ENCODE data around the gene OR2A12.

The OR2A12 gene

DNA sequence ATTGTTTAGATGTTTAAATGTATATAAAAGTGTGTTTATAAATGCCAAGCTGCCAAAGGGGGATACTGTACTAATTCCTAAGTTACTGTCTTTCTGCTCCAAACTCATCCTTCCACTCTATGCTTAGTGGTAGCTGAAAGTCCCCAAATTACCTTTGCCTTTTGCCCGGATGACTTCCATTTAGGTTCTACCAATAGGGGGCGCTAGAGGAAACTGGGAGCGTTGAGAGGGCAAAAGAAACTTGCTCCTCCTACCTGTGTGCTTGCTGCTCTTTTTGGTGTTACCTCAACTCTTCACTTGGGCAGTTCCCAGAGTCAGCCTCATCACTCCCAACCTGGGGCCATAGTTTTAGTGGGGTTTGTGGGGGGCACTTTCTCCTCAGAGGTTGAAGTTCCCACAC, 22.4 kb upstream of the OR2A12 start:
- Histone ChIP-seq H3K27me3 (ENCODE audit: insufficient read depth, poor library complexity, severe bottlenecking) (no peaks in the 10 kb centered on the region), H3K4me3 (ENCODE audit: severe bottlenecking) (no peak overlapping the region), H3K9me3 (ENCODE audit: severe bottlenecking) (no peaks in the 10 kb centered on the region), H3K27ac (ENCODE audit: poor library complexity, severe bottlenecking) (no peak overlapping the region), H3K36me3 (ENCODE audit: low read depth) (no peaks in the 10 kb centered on the region), H3K4me1 (ENCODE audit: insufficient read depth, poor library complexity, severe bottlenecking) (no peaks in the 10 kb centered on the region)
- no peak for ATAC-seq (ENCODE audit: low read depth)
- no peak for DNase-seq (ENCODE audit: low spot score)
- TF ChIP-seq, protein P1, sequence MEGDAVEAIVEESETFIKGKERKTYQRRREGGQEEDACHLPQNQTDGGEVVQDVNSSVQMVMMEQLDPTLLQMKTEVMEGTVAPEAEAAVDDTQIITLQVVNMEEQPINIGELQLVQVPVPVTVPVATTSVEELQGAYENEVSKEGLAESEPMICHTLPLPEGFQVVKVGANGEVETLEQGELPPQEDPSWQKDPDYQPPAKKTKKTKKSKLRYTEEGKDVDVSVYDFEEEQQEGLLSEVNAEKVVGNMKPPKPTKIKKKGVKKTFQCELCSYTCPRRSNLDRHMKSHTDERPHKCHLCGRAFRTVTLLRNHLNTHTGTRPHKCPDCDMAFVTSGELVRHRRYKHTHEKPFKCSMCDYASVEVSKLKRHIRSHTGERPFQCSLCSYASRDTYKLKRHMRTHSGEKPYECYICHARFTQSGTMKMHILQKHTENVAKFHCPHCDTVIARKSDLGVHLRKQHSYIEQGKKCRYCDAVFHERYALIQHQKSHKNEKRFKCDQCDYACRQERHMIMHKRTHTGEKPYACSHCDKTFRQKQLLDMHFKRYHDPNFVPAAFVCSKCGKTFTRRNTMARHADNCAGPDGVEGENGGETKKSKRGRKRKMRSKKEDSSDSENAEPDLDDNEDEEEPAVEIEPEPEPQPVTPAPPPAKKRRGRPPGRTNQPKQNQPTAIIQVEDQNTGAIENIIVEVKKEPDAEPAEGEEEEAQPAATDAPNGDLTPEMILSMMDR (IDR thresholded peaks at IDR 0.05; ENCODE audit: poor library complexity, severe bottlenecking) = peak; percentile 12

DNA sequence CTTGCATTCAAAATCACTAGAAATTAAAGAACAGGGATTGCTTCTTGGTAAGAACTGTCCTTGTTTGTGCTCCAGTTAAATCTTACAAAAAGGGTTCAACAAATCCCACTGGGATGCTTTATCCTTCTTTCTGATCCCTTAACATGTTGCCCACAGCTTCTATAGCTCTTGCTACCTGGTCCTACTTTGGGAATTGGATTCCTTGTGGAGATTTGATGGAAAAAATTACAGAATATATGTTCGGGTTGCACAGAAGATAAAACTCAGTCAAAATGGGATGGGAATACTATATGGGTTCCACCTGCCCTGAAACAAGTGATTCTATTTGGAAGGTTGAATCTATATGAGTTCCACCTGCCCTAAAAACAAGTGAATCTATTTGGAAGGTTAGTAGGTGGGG, 16.6 kb upstream of the OR2A12 start, which contains the start of gene OR2A25:
Gene OR2A25 (plus strand): TSS at position 301 of the 400 bp plus-strand sequence. CDS start 4,409 bp downstream, outside the sequence.
- no peak for DNase-seq (ENCODE audit: low spot score)
- Histone ChIP-seq H3K4me3 (ENCODE audit: severe bottlenecking) (no peak within 1 kb of the TSS), H3K27me3 (ENCODE audit: insufficient read depth, poor library complexity, severe bottlenecking) (no peaks in the 10 kb centered on the region), H3K9me3 (ENCODE audit: severe bottlenecking) (no peaks in the 10 kb centered on the region), H3K4me1 (ENCODE audit: insufficient read depth, poor library complexity, severe bottlenecking) (no peaks in the 10 kb centered on the region), H3K36me3 (ENCODE audit: low read depth) (no peaks in the 10 kb centered on the region), H3K27ac (ENCODE audit: poor library complexity, severe bottlenecking) (no peak within 1 kb of the TSS)
- ATAC-seq (ENCODE audit: low read depth) = no peak
- TF ChIP-seq, protein P1 (IDR thresholded peaks at IDR 0.05; ENCODE audit: poor library complexity, severe bottlenecking) = no peak

DNA sequence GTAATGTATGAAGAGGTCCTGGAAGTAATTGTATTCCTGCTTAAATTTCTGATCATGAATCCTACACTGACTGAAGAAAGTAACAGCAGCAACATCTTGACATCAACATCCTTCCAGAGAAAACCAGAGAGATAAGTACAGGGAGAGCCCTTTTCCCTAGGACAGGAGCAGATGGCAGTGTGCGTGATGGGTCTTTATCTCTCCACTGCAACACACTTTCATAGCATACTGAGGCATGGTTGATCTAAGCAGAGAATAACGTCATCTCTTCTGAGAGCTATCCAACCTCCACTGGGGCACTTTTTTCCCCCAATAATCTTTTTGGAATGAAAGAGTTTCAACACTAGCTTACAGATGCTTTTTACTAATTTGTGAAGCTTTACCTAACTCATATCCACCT, 16.1 kb upstream of the OR2A12 start:
- no peaks in the 10 kb centered on the region for H3K36me3 ChIP-seq (ENCODE audit: low read depth)
- TF ChIP-seq, protein P1 (IDR thresholded peaks at IDR 0.05; ENCODE audit: poor library complexity, severe bottlenecking) = no peak
- ATAC-seq (ENCODE audit: low read depth) = no peak
- no peaks in the 10 kb centered on the region for H3K27me3 ChIP-seq (ENCODE audit: insufficient read depth, poor library complexity, severe bottlenecking)
- no peak overlapping the region for H3K27ac ChIP-seq (ENCODE audit: poor library complexity, severe bottlenecking)
- H3K4me3 ChIP-seq (ENCODE audit: severe bottlenecking) = no peak overlapping the region
- H3K9me3 ChIP-seq (ENCODE audit: severe bottlenecking) = no peaks in the 10 kb centered on the region
- H3K4me1 ChIP-seq (ENCODE audit: insufficient read depth, poor library complexity, severe bottlenecking) = no peaks in the 10 kb centered on the region
- DNase-seq (ENCODE audit: low spot score) = no peak

DNA sequence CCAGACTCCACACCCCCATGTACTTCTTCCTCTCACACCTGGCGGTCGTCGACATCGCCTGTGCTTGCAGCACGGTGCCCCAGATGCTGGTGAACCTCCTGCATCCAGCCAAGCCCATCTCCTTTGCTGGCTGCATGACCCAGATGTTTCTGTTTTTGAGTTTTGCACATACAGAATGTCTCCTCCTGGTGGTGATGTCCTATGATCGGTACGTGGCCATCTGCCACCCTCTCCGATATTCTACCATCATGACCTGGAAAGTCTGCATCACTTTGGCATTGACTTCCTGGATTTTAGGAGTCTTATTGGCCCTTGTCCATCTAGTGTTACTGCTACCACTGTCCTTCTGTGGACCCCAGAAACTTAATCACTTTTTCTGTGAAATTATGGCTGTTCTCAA, 11.7 kb upstream of the OR2A12 start:
- no peaks in the 10 kb centered on the region for H3K9me3 ChIP-seq (ENCODE audit: severe bottlenecking)
- ATAC-seq (ENCODE audit: low read depth) (no peak), DNase-seq (ENCODE audit: low spot score) (no peak)
- no peak overlapping the region for H3K4me3 ChIP-seq (ENCODE audit: severe bottlenecking)
- no peak overlapping the region for H3K27ac ChIP-seq (ENCODE audit: poor library complexity, severe bottlenecking)
- no peaks in the 10 kb centered on the region for H3K36me3 ChIP-seq (ENCODE audit: low read depth)
- no peaks in the 10 kb centered on the region for H3K4me1 ChIP-seq (ENCODE audit: insufficient read depth, poor library complexity, severe bottlenecking)
- TF ChIP-seq, protein P1 (IDR thresholded peaks at IDR 0.05; ENCODE audit: poor library complexity, severe bottlenecking) = no peak
- no peaks in the 10 kb centered on the region for H3K27me3 ChIP-seq (ENCODE audit: insufficient read depth, poor library complexity, severe bottlenecking)

DNA sequence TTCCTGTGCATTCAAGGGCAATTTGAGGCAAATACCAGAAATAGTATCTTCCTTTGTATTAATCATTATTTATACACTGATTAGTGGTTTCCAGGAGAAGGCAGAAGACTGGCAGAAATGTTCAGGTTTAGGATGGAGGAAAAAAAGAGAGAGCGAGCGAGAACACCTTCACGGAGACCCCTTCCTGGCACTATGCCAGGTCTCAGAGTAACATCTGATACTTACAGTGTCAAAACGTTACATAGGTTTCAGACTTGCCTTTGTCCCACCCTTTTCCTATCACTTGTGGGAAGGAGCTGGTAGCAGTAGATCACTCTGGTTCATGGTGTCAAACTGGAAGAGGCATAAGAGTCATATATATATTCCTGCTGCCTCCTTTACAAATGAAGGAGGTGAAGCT, 652 bp downstream of the OR2A12 start:
- no peaks in the 10 kb centered on the region for H3K36me3 ChIP-seq (ENCODE audit: low read depth)
- H3K4me1 ChIP-seq (ENCODE audit: insufficient read depth, poor library complexity, severe bottlenecking) = no peaks in the 10 kb centered on the region
- H3K27me3 ChIP-seq (ENCODE audit: insufficient read depth, poor library complexity, severe bottlenecking) = no peaks in the 10 kb centered on the region
- DNase-seq (ENCODE audit: low spot score) (no peak), ATAC-seq (ENCODE audit: low read depth) (no peak)
- H3K9me3 ChIP-seq (ENCODE audit: severe bottlenecking) = no peaks in the 10 kb centered on the region
- H3K27ac ChIP-seq (ENCODE audit: poor library complexity, severe bottlenecking) = no peak overlapping the region
- no peak overlapping the region for H3K4me3 ChIP-seq (ENCODE audit: severe bottlenecking)
- TF ChIP-seq, protein P1 (IDR thresholded peaks at IDR 0.05; ENCODE audit: poor library complexity, severe bottlenecking) = no peak

Measured in RWPE2 (cell line).